HG03039 (cell line): ENCODE results near the gene ZNF407.
"Not testable (repeated sequence)": the region's sequence is repeated elsewhere in the genome, so short reads cannot be mapped to it uniquely, and the experiment has no call there.

Experiments
- ATAC-seq: cut with Tn5 transposase; IDR thresholded peaks from one replicate; pipeline ENCODE4 v1.9.1; 2021; ENCODE audit warnings: mild to moderate bottlenecking, moderate library complexity; ENCODE audit not compliant: unreplicated experiment

ZNF407 gene

GRCh38 chr18:74951165-74951760 lies 353.6 kb downstream of the ZNF407 start:
- peak; percentile 79 for ATAC-seq

DNA sequence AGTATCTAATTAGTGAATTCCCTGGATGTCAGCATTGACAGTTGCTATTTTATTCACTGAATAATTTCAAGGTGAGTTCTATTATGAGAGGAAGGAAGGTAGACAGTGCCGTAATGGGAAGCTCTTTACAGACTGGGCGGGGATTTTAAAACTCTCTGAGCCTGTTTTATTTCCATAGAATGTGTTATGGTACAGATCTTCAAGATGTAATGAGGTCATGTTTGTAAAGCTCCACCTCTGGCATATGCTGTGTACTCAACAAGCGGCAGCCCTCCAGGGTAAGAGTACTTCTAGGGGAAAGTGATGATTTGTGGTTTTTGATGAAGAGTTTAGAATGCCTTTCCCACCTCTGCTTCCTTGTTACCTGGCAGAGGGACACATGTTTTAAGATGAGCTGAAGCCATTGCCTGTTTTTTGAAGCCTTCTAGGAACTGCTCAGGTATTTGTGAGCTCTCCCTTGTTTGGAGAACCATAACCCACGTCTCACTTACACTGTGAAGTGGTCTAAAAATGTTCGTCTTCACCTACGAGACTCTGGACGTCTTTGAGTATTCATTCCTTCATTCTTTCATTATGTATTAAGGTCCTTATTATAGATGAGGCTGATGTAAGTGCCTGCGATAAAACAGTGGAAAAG lies 360.0 kb downstream of the ZNF407 start:
- no peak for ATAC-seq

GRCh38 chr18:74959216-74959615 lies 361.5 kb downstream of the ZNF407 start:
- ATAC-seq, result no peak

DNA sequence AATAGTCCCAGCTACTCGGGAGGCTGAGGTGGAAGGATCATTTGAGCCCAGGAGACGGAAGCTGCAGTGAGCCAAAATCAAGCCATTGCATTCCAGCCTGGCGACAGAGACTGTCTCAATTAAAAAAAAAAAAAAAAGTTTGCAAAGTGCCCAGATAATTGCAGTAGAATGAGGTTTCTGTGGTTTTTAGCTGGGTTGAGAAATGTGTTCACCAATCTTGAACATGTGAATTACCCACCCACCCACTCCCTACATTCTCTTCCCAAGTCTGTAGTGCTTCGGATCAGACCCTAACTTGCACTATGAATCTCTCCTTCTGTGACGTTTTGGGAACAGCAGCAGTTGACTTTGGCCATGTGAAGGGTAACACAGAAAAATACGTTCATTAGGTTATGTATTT lies 363.9 kb downstream of the ZNF407 start:
- no peak for ATAC-seq

GRCh38 chr18:74963820-74964446 lies 366.3 kb downstream of the ZNF407 start:
- peak; percentile 74 for ATAC-seq

- no peak for ATAC-seq
Measured at GRCh38 chr18:74965682-74966081, 368.0 kb downstream of the ZNF407 start.

DNA sequence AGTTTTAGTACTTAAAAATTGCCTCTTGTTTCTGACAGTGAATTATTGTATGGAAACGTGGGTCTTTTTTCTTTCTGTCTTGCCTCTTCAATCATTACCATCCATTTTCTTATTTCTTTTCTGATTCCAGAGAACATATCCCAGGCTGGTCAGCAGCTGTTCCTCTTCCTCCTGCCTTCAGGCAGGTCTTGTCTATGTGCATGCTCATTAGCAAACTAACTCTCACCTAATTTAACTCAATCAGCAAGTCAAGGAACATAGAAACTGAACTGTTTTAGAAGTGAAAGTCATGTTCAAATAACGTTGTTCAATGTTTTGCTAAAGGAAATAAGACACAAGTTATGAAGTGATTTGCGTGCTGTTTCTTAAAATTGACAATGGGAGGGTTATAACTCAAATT lies 369.8 kb downstream of the ZNF407 start:
- no peak for ATAC-seq

DNA sequence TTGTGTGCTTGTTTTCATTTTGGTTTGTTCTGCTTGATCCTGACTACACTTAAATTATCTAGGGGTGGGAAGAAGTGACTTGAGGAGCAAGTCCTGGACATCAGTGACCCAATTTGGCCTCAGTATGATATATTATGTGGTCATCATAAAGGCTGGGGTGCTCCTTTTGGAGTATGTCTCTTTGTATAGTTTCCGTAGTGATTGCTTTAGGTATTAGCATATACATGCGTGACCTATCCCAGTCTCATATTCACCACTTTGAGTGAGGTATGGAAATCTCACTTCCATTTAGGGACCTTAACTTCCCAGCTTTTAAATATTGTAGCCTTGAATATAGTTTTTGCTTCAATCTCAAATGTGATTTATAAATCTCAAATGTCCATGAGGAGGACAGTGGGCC lies 370.3 kb downstream of the ZNF407 start:
- no peak for ATAC-seq

- not testable (repeated sequence) for ATAC-seq
Measured at GRCh38 chr18:74971358-74971757, 373.7 kb downstream of the ZNF407 start.

GRCh38 chr18:74971776-74972175 lies 374.1 kb downstream of the ZNF407 start:
- not testable (repeated sequence) for ATAC-seq

GRCh38 chr18:74972354-74972753 lies 374.7 kb downstream of the ZNF407 start:
- ATAC-seq, result no peak

DNA sequence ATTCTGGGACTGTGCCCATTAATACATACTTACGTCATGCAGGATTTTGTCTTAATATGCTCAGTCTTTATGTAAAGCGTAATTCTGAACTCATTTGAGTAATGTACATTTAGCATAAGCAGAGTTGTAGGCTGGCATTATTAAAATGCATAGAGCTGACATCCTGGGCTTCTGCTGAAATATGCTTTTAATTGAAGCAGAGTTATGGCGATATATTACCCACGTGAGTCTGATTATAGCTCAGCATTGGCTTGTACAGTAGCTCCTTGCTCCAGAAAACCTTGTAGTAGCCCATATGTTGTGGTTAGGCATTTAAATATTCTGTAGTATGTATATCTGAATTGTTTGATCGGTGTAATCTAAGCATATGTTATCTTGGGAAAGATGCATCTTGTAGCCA lies 377.3 kb downstream of the ZNF407 start:
- no peak for ATAC-seq

GRCh38 chr18:74976331-74976909 lies 378.8 kb downstream of the ZNF407 start:
- no peak for ATAC-seq

DNA sequence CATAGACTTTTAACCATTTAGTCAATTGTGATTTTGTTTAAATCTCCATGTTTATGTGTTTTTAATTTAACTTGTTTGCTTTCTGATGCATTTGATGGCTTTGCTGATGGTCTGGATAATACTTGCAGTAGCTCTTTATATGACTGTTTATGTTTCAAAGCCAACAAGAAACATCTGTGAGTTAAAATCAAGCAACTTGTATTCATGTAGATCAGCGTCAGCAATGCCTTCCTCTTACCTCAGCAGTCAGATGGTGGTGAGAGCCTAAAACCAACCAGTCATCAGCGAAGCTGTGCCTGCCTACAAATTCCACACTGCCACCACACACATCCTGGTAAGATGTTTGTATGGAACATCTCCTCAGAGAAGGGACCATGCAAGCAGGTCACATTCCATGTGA lies 379.4 kb downstream of the ZNF407 start:
- ATAC-seq, result no peak

GRCh38 chr18:74980669-74981068 lies 383.0 kb downstream of the ZNF407 start:
- no peak for ATAC-seq

GRCh38 chr18:74981476-74981875 lies 383.8 kb downstream of the ZNF407 start:
- no peak for ATAC-seq

DNA sequence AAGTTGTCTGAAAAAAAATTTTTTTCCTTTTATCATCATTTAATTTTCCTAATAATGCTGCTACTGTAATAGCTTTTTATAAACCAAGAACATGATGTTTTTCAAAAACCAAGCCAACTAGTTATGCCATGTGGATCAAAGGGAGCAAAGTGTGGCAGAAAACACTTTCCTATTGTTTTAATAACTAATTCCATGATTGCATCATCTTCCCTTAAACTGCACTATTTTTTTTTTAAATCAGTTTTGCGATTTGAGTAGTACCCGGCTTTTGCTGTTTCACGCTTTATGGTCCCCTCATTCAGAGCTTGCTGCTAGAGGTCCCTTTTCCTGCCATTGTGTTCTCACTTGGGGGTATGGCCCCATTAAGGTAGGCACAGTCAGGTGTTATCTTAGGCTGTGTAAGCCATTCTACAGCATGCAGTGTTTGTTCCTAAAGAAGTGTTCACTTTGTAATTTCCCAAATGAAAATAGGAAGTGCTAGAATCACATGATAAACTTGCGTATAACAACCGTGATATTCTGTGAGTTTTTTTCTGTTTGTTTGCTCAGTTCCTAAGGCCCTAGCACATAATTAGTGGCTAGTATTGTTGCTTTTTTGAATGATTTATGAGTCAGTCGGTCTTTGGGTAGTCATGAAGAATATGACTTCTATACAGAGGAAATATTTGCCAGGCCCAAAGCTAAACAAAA lies 385.4 kb downstream of the ZNF407 start:
- ATAC-seq, result no peak

- no peak for ATAC-seq
Measured at GRCh38 chr18:74989134-74989533, 391.5 kb downstream of the ZNF407 start.

DNA sequence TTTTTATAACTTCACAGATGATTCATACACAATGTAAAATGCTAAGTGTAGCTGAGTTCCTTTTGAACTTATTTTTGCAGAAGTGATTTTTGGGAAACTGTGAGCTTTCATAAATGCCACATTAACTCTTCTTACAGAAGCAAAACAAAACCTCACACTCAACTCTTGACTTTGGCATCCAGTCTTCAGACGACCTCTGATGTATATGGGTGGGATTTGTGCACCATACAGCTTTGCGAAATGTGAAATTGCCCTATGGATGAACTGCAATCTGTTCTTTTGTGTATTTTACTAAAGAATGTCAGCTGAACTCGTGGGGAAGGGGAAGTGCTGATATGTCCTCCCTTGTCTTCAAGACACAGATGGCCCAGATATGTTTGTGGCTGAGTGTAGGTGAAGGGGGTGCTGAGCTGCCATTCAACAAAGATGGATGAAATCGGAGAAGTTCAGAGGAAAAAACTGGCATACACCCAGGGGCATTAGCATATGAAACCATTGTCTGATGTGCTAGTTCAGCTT lies 393.0 kb downstream of the ZNF407 start:
- ATAC-seq, result no peak

- ATAC-seq, result peak; percentile 69
Measured at GRCh38 chr18:74994502-74995418, 397.1 kb downstream of the ZNF407 start.
